Right hindlimb (tissue), 1 donor: ENCODE data around the gene MCF2L.
A peak's percentile ranks its signal among the peaks of the same experiment; 100 is the strongest.
"Not testable (repeated sequence)": the region's sequence is repeated elsewhere in the genome, so short reads cannot be mapped to it uniquely, and the experiment has no call there.

ENCODE experiments used
- DNase-seq: peaks from one replicate; pipeline ENCODE4 v3.0.0-alpha.2; 2018

MCF2L gene

DNA sequence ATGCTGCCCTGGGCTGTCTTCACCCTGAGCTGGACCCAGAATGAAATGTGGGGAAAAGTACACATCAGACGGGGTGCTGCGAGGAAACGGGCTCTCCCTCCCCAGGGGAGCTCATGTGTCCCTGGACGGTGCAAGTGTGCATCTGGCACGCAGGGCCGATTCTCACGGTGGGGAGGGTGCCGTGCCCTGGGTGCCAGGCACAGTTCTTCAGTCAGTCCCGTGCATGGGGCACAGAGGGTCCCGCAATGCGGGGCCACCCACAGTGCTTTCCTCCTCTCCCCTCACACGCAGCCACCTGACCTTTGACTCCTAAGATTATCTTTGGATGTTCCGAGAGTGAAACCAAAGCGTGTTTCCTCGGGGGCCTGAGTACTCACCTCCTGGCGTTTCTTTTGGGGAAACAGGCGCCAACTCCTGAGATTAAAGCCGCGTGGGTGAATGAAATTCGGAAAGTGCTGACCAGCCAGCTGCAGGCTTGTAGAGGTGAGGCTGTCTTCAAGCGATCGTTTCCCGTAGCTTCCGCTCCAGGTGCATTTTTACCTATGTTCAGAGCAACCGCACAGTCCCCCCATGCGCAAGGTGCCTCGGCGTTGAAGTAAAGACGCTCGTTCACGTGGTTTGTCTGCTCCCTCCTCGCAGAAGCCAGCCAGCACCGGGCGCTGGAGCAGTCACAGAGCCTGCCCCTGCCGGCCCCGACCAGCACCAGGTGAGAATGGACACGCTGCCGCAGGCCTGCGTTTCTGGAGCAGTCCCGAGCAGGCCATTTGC is 119.1 kb downstream of the MCF2L start:
- no peak for DNase-seq

DNA sequence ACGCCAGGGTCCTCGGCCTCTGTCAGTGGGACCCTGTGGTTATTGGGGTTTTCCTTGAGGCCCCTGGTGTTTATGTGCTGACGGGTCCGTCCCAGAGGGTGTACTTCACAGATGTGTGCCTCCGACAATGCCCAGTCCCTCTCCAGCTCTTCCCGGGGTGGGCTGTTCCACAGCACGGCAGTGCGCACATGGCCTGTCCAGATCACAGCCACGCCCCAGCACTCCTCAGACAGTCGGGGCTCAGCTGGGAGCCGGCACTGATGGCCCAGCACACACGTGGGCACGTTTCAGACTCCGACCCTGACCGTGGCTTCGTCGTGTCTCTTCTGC is 119.6 kb downstream of the MCF2L start:
- no peak for DNase-seq

DNA sequence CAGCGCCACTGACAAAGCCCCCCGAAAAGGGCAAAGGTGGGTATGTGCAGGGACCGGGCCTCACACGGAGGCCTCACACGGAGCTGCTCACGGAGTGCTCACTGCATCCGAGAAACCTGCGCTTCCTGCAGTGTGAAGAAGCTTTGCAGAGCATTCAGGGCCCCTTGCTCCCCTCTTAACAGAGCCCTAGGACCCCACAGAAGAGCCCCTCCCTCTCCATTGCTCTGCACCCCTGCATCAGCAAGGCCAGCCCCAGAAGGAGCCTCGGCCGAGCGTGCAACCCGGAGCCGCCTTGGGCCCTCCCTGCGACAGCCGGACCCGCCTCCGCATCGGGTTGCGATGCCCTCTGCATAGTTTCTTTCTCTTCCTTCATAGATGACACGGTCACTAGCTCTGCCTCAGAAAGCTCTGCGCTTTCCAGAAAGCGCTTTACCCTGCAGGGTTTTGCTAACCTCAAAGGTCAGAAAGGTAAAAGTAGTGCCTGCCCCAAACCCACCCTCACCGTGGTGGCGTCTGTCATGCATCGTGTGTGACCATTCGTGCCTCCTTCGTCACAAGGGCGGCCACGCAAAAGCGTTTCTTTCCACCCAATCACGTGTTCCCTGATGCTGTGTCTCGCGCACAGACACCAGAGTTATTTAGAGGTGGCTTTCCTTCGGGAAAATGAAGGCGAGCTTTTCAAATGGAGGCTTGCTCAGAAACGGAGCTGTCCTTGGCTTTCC is 120.8 kb downstream of the MCF2L start:
- DNase-seq, result no peak

- DNase-seq, result no peak
Measured at GRCh38 chr13:113090415-113090770, 121.4 kb downstream of the MCF2L start.

DNA sequence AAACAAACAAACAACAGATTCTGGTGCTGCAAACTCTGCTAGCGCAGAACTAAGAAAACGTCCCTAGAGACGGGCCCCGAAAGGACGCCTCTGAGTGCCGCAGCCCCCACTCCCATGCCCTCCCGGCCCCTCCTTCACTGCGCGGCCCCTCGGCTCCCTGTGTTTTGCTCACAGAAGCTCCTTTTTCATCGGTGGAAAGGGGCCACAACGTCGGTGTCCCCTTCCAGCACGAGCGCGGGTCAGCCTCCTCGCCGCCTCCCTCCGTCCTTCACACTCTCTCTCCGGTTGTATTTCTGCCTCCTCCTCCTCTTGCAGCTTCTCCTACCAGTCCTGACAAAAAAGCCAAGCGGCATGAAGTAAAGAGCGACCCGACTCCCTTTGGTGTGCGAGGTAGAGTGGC is 121.8 kb downstream of the MCF2L start:
- DNase-seq, result no peak

DNA sequence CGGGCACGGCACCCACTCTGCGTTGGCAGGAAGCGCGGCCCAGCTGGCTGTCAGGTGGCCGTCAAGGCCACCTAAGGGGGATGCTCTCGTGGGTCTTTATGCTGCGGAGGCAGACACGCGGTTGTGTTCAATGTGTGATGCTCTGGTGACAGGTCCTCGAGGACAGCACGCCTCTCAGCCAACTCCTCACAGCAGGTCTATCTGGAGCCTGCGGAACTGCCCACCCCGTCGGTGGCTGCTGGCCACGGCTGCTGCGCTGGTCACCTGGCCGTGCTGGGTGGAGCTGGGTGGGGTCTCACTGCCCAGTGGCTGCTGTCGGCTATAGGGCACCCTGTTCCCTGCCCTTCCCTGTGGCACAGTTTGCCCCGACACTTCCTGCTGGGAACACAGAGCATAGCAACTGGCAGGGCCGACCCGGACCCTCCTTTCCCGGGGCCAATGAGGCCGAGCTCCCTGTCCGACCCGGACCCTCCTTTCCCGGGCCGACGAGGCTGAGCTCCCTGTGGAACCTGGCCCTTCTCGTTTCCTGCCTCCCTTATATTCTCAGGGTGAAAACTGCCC is 122.3 kb downstream of the MCF2L start:
- no peak for DNase-seq

GRCh38 chr13:113091891-113092775 is 123.1 kb downstream of the MCF2L start:
- no peak for DNase-seq

GRCh38 chr13:113092776-113093579 is 124.0 kb downstream of the MCF2L start:
- no peak for DNase-seq

GRCh38 chr13:113093580-113094409 is 124.8 kb downstream of the MCF2L start:
- DNase-seq, result no peak

DNA sequence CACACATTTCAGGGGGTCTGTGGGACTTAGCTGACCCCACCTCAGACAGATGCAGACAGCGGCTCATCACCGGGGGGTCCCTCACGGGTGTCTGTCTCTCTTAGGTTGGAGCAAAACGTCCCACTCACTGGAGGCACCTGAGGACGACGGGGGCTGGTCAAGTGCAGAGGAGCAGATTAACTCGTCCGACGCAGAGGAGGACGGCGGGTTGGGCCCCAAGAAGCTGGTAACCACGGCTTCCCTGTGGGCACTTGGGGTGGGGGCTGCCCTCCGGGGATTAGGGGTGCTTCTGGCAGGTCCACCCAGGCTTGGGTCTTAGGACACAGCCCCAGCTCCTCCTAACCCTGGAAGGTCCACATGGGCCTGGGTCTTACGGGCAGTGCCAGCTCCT is 125.4 kb downstream of the MCF2L start:
- DNase-seq, result no peak

DNA sequence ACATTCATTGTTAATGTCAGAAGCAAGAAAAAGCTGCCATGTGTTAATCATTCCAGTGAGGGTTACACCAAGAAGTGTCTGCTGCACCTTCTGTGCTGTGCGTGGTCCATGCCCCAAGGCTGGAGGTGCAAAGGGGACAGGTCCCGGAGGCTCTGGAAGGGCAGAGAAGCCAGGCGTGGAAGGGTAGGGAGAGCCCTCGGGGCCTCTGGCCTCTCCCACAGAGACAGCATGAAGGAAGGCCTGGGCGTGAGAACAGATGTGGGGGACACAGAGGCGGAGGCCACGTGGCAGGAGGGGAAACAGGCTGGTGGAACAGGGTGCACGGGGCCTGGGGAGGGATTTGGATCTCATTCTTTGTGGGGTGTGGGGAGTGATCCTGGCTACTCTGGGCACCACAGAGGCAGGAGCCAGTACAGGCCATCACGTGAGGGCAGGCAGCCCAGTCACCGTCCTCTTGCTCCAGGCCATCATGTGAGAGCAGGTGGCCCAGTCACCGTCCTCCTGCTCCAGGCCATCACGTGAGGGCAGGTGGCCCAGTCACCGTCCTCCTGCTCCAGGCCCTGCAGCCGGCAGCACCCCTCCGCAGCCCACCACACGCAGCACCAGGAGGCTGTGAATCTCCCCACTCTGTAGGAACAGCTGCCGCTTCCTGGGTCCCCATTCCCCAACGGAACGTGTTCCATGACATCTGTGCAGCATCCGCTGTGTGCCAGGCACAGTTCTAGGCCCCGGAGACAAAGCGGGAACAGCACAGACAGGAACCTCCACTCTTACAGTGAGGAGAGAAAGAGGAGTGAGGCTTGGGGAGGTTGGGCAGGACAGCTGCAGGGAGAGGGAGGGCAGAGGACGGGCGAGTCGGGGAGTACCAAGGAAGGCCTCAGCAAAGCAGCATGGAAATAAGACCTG is 126.4 kb downstream of the MCF2L start:
- DNase-seq, result no peak

- no peak for DNase-seq
Measured at GRCh38 chr13:113096052-113096744, 127.2 kb downstream of the MCF2L start.

GRCh38 chr13:113096745-113097305 is 127.8 kb downstream of the MCF2L start:
- no peak for DNase-seq

GRCh38 chr13:113097651-113098050 is 128.6 kb downstream of the MCF2L start:
- DNase-seq, result no peak

DNA sequence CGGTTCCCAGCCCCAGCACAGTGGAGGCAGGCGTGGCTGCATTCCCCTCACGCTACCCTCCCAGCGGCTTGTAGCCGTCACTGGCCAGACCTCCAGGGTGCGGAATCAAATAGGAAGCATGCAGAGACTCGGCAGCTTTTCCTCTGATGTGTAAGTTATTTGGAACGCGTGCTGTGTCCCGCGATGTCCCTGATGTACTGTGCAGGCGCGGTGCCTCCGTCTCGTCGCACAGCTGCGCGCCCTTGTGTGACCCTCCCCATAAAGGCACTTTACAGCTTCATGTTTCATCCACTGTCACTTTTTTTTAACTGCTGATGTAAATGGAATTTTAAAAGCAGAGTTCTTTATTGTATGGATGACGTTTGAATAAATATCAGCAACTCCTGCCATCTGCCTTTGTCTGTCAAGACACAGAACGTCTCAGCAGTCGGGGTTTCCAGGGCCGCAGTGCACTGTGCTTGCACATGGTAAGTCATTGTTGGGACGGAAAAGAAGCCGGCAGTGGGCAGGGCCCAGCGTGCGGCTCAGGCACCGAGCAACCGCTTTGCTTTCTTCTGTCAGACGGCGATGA is 129.2 kb downstream of the MCF2L start:
- DNase-seq, result peak; percentile 88

DNA sequence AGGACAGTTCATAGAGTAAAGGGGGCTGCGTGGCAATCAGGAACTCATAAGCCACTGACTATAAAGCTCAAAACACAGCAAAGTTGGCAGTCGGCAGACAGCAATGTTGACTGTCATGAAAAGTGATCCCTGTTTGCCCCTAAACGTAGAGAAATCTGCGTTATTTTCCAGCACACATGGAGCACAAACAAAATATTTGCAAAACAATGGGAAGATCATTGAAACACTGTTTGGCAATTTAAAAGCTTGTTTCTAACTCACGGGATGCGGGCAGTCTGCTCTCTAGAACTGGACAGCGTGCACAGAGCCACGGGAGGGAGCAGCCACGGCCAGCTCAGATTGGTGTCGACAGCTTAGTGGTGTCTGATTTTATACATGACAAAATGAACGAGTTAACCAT is 130.1 kb downstream of the MCF2L start:
- DNase-seq, result no peak

- not testable (repeated sequence) for DNase-seq
Measured at GRCh38 chr13:113102302-113102701, 133.3 kb downstream of the MCF2L start.

- no peak for DNase-seq
Measured at GRCh38 chr13:113102727-113103126, 133.7 kb downstream of the MCF2L start.

- DNase-seq, result no peak
Measured at GRCh38 chr13:113103646-113104045, 134.6 kb downstream of the MCF2L start.
